ENCODE measurements around the gene OR14J1.

- TF ChIP-seq EZH2 (IDR thresholded peaks at IDR 0.05; ENCODE audit: borderline replicate concordance, low read depth, low read length, severe bottlenecking) (no peak), CTCF (IDR thresholded peaks at IDR 0.05; ENCODE audit: extremely low read depth in 1 of 2, insufficient read depth in 1 of 2, low read depth in 1 of 2, low read length in 2 of 2) (no peak), MAX (IDR thresholded peaks at IDR 0.05; ENCODE audit: insufficient read depth, insufficient read length) (no peak), POLR2AphosphoS5 (IDR thresholded peaks at IDR 0.05; ENCODE audit: insufficient read depth, low read depth, low read length) (no peak), POLR2A (IDR thresholded peaks at IDR 0.05; ENCODE audit: low read depth, low read length) (no peak)
Observed at GRCh38 chr6:29295181-29295585, 6.3 kb upstream of the OR14J1 start.
